NOMO-1 treated with DMSO at 0.1 percent for 48 hours (cell line): ENCODE measurements around the gene RAX.
A peak's percentile ranks its signal among the peaks of the same experiment; 100 is the strongest.

ENCODE experiments used
- DNase-seq: peaks from one replicate; lab custom pipeline; 2025; ENCODE audit not compliant: unreplicated experiment; lab: John Stamatoyannopoulos, UW

The RAX gene

DNA sequence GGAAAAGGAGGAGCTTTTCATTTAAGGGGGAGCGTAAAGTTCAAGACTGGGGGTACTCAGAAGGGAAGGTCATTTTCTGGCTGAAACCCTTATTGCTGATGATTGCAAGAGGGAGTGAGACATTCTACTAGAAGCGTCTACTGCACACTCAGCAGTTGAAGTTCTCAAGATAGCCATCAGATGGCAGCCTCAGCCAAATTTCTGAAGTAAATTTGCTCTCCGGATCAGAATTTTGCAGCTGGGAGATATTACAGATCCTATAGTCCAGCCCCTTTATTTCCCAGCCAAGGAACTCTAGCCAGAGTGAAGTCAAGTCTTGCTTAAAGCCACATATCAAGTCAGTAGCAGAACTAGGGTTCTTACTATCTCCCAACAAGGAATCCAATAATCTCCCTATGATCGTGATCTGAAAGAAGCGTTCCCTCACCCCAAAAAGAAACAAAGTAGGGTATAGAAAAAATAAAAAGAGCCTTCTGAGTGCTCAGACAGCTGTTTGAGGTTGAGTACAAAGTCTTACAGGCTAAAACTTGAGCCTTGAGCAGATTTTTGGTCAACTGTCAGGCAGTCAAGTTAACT is 24.0 kb downstream of the RAX start:
- peak; percentile 46 for DNase-seq

DNA sequence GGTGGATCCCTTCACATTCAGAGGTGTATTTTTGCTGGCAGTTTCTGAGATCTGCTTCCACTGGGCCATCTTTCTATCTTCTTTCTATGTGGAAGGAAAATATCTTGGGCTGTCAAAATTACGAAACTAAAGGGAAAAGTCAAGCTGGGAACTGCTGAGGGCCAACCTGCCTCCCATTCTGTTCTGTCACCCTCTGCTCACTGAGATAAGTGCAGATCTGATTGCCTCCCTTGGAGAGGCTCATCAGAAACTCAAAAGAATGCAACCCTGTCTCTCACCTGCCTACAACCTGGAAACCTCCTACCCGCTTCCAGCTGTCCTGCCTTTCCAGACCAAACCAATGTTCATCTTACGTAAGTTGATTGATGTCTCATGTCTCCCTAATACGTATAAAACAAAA is 26.5 kb downstream of the RAX start:
- DNase-seq = no peak

DNA sequence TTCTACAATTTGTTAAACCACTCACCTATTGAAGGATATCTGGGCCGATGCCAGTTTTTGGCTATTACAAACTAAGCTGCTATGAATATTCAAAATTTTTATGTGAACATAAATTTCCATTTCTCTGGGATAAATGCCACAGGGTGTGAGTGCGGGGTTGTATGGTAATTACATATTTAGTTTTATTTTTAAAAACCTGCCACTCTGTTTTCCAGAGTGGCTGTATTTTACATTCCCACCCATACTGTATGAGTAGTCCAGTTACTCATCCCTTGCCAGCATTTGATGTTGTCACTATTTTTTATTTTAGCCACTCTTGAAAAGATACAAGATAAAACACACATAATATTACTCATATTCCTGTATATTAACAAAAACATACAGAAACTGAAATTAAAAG is 30.3 kb downstream of the RAX start:
- DNase-seq = no peak

DNA sequence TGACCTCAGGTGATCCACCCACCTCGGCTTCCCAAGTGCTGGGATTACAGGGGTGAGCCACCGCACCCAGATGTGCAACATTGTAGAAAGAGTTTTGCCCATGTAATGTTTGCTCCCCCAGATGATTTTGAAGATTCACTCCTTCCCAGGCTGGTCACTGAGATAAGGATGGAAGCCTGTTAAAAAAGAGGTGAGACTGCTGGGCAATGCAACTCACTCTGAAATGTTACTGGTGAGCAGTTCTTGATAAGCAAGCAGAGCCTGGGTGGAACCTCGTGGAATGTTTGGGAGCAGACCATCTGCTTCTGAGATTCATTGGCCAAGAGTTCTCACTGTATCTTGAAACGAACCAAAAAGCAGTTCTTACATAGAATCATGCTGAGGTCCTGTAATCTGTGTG is 33.6 kb downstream of the RAX start:
- DNase-seq = no peak

GRCh38 chr18:59238385-59238784 is 34.9 kb downstream of the RAX start:
- DNase-seq = no peak

DNA sequence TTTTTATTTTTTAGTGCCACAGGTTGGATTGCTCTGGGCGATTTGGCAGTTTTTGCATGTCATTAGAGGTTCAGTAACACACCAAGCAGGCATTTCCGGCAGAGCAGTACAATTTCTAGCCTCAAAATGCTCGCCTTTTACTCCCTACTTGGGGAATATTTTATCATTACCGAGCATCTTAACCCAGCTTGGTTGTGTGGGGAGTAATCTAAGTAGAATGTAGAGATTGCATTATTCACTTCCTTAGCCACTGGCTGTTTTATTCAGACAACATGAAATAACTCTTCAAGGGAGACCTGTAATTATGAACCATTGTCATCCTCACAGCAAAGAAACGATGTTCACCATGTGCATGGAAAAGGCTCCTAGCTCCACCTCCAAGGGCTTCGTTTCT is 40.2 kb downstream of the RAX start:
- no peak for DNase-seq

- no peak for DNase-seq
These were observed 40.8 kb downstream of the RAX start for GRCh38 chr18:59232309-59233016.

GRCh38 chr18:59231877-59232276 is 41.4 kb downstream of the RAX start:
- no peak for DNase-seq

DNA sequence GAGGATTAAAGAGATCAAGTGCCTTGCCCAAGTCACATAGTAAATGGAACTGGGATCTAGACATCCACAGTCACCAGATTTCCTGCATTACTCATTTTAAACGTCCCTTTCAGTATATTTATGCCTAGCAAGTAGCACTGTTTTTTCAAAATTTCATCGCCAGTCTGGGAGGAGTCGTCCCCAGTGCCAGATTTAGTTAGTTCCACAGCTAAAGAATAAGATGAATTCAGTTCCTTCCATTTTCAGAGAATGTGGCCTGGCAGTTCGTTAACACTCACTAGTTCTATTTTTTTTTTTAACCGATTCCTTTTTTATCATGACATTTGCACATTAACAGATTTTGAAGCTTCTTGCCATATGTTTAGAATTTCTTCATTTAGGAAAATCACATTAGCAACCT is 42.1 kb downstream of the RAX start:
- DNase-seq = no peak

DNA sequence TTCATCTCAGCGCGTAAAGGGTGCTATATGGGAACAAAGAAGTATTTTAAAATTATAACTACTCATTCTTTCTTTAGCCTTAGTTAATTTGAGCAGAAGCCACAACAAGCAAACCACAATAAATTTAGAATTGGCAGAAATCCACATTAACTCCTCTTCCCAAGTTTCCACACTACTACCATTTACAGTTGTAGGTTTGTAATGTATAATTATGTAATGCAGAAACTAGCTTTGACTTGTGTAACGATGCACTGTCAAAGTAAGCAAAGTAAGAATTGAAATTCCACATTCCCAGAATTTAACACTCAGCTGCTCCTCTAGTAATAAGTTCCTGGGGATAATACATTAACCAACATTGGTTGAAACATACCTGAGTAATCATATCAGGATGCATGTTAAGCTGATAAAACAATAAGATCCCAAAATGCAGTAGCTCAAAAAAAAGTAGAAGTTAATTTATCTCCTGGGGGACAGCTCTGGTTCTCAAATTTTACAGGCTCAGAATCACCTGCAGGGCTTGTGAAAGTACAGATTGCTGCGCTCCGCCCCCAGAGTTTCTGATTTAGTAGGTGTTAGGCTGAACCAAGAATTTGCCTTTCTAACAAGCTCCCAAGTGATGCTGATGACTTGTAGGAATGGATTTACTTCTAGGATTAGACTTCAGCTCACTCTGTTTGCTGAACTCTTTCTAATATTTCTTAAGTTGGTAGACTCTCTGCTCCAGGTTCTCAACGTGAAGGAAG is 43.4 kb downstream of the RAX start:
- no peak for DNase-seq

DNA sequence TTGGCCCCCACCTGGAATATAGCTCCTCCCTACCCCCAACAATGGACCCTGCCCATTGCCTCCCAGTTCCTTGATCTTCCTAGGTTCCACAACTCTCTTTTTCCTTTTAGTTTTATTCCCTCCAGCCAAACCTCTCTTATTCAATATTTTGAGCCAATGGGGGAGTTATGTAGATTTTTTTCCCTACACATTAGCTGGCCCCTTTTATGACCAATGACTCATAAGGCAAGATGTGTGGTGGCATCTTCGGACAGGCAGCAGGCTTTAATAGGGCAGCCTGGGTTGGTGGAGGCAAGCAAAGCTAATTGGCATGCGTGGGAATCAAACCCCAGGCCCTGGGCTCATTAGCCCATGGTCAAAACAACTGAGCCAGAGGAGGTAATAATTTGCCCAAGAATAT is 44.1 kb downstream of the RAX start:
- no peak for DNase-seq

GRCh38 chr18:59228351-59228750 is 44.9 kb downstream of the RAX start:
- no peak for DNase-seq

GRCh38 chr18:59222341-59222740 is 50.9 kb downstream of the RAX start:
- DNase-seq = no peak

- no peak for DNase-seq
These were observed 52.2 kb downstream of the RAX start for GRCh38 chr18:59220784-59221765.

DNA sequence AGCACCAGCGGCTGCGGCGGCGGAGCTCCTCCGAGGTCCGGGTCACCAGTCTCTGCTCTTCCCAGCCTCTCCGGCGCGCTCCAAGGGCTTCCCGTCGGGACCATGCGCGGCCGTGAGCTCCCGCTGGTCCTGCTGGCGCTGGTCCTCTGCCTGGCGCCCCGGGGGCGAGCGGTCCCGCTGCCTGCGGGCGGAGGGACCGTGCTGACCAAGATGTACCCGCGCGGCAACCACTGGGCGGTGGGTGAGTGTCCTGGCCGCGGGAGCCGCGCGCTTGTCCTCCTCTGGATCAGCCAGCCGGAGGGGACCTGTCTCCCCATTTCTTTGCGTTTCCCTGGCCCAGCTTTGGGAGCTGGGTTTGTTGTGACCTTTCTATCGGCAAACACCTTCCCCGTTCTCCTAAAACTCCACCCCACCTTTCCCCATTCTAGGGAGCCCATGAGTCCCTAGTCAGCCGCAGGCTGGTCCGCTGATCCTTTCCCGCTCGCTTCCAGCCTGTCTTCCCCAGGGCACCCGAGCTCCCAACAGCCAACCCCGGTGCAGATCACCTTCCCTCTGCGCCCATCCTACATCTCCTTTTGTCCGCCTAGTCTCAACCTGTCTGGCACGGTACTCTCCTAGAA is 53.0 kb downstream of the RAX start:
- DNase-seq = no peak

- DNase-seq = no peak
These were observed 53.5 kb downstream of the RAX start, which contains the start of gene GRP for GRCh38 chr18:59219672-59220163. TSS of gene GRP (plus strand) at chr18:59220158. CDS start at chr18:59220266, 108 bp downstream.

DNA sequence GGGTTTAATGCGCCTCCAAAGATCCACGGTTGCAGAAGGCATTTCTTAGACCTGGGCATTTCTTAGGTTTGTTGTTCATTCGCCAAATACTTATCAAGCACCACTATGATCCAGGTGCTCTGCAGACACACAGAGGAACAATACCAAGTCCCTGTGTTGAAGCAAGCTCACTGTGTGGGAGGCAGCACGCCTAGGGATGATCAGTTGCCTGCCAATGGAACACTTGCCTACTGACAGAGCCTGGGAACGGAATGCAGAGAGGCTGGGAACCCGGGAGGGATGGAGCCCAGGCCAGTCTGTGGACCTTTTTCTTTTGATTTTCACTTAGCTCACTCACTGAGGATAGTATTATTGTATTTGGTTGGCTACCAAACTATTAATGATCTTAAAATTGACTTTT is 55.2 kb downstream of the RAX start:
- DNase-seq = no peak
